HG03575 (cell line): ENCODE data around the gene ANGPTL4.
"Not testable (repeated sequence)": the region's sequence is repeated elsewhere in the genome, so short reads cannot be mapped to it uniquely, and the experiment has no call there.

ENCODE experiments used
- ATAC-seq: cut with Tn5 transposase; IDR thresholded peaks from one replicate; pipeline ENCODE4 v1.9.1; 2021; ENCODE audit not compliant: unreplicated experiment, insufficient number of reproducible peaks, low FRiP score; ENCODE audit errors: extremely low read depth

Gene ANGPTL4

GRCh38 chr19:8399681-8400188 is 35.8 kb downstream of the ANGPTL4 start:
- ATAC-seq, result no peak

- no peak for ATAC-seq
Measured at GRCh38 chr19:8401981-8402411, 38.0 kb downstream of the ANGPTL4 start.

- ATAC-seq, result no peak
Measured at GRCh38 chr19:8403098-8403819, 39.3 kb downstream of the ANGPTL4 start.

GRCh38 chr19:8403820-8404109 is 39.8 kb downstream of the ANGPTL4 start:
- ATAC-seq, result no peak

- ATAC-seq, result no peak
Measured at GRCh38 chr19:8404391-8405151, 40.6 kb downstream of the ANGPTL4 start.

- ATAC-seq, result not testable (repeated sequence)
Measured at GRCh38 chr19:8410718-8411117, 46.8 kb downstream of the ANGPTL4 start.

- ATAC-seq, result no peak
Measured at GRCh38 chr19:8412783-8413628, 49.1 kb downstream of the ANGPTL4 start, which contains the start of gene MARCHF2. MARCHF2 (plus strand) TSS chr19:8413305; CDS start chr19:8421841, 8,536 bp downstream.

GRCh38 chr19:8413629-8413995 is 49.7 kb downstream of the ANGPTL4 start:
- no peak for ATAC-seq

- ATAC-seq, result no peak
Measured at GRCh38 chr19:8416796-8417195, 52.8 kb downstream of the ANGPTL4 start.

GRCh38 chr19:8421484-8422461 is 57.8 kb downstream of the ANGPTL4 start:
- ATAC-seq, result no peak

GRCh38 chr19:8423817-8424223 is 59.9 kb downstream of the ANGPTL4 start:
- ATAC-seq, result no peak
